CD4-positive, alpha-beta T cell treated with Interleukin-15 for 1 hour (primary cell): ENCODE measurements around the gene GRHL1.
"Not testable (repeated sequence)": the region's sequence is repeated elsewhere in the genome, so short reads cannot be mapped to it uniquely, and the experiment has no call there.

Experiments used
- DNase-seq: peaks from one replicate; pipeline ENCODE4 v3.0.0-alpha.2; 2020

The GRHL1 gene

GRCh38 chr2:10028407-10028987 lies 77.0 kb downstream of the GRHL1 start:
- DNase-seq: no peak

- DNase-seq: peak; percentile 87
These were observed 77.7 kb downstream of the GRHL1 start for GRCh38 chr2:10028988-10029874.

- no peak for DNase-seq
These were observed 78.4 kb downstream of the GRHL1 start for GRCh38 chr2:10029875-10030223.

- DNase-seq: no peak
These were observed 78.8 kb downstream of the GRHL1 start for GRCh38 chr2:10030311-10030736.

GRCh38 chr2:10030798-10031197 lies 79.3 kb downstream of the GRHL1 start:
- DNase-seq: not testable (repeated sequence)

GRCh38 chr2:10031886-10032745 lies 80.6 kb downstream of the GRHL1 start:
- DNase-seq: no peak

GRCh38 chr2:10032746-10033105 lies 81.2 kb downstream of the GRHL1 start:
- DNase-seq: no peak

- no peak for DNase-seq
These were observed 81.9 kb downstream of the GRHL1 start for GRCh38 chr2:10033251-10034006.

GRCh38 chr2:10034333-10035052 lies 83.0 kb downstream of the GRHL1 start:
- DNase-seq: no peak

GRCh38 chr2:10035053-10035422 lies 83.5 kb downstream of the GRHL1 start:
- peak; percentile 42 for DNase-seq

- no peak for DNase-seq
These were observed 84.1 kb downstream of the GRHL1 start for GRCh38 chr2:10035633-10036032.

GRCh38 chr2:10036095-10036884 lies 84.8 kb downstream of the GRHL1 start:
- DNase-seq: peak; percentile 82

- DNase-seq: no peak
These were observed 86.6 kb downstream of the GRHL1 start for GRCh38 chr2:10038123-10038522.

GRCh38 chr2:10038716-10039115 lies 87.2 kb downstream of the GRHL1 start:
- DNase-seq: no peak

GRCh38 chr2:10039658-10040410 lies 88.3 kb downstream of the GRHL1 start:
- DNase-seq: no peak

- no peak for DNase-seq
These were observed 90.2 kb downstream of the GRHL1 start for GRCh38 chr2:10041711-10042110.

GRCh38 chr2:10042301-10043161 lies 91.0 kb downstream of the GRHL1 start:
- DNase-seq: peak; percentile 67

- DNase-seq: peak; percentile 90
These were observed 91.9 kb downstream of the GRHL1 start, which contains the start of gene KLF11 for GRCh38 chr2:10043256-10043905. Gene KLF11 (plus strand): TSS chr2:10043550. CDS start chr2:10043717, 167 bp downstream.
